Muscle of leg (tissue), 11 donors: ENCODE measurements around the gene FGF14. TPM values are rescaled to one million over a fixed set of nuclear protein-coding genes. Genes with fewer than 3 reads are reported as not detected.
"Not testable (repeated sequence)": the region's sequence is repeated elsewhere in the genome, so short reads cannot be mapped to it uniquely, and the experiment has no call there.

ENCODE experiments used
- DNase-seq: peaks from one replicate; pipeline ENCODE4 v3.0.0; 2013
- H3K27ac ChIP-seq: one replicate; pipeline ENCODE4 v1.5.1; 2013; ENCODE audit warnings: mild to moderate bottlenecking, low read length, control low read depth
- H3K27me3 ChIP-seq: one replicate; pipeline ENCODE4 v1.6.1; 2013; ENCODE audit warnings: low read length; ENCODE audit not compliant: control insufficient read depth, insufficient read depth
- H3K36me3 ChIP-seq: one replicate; pipeline ENCODE4 v1.6.1; 2013; ENCODE audit warnings: low read length; ENCODE audit not compliant: control insufficient read depth, insufficient read depth
- H3K4me1 ChIP-seq: one replicate; pipeline ENCODE4 v1.6.1; 2013; ENCODE audit warnings: low read length; ENCODE audit not compliant: control insufficient read depth, insufficient read depth
- H3K4me3 ChIP-seq: one replicate; pipeline ENCODE4 v1.5.1; 2013; ENCODE audit warnings: low read length, control low read depth
- H3K9me3 ChIP-seq: replicated peaks from 2 replicates; pipeline ENCODE4 v1.6.1; 2013; ENCODE audit warnings: low read depth, low read length; ENCODE audit not compliant: control insufficient read depth
- WGBS: methylation state at CpG from one replicate; pipeline ENCODE4 v1.1.5; 2013; ENCODE audit warnings: missing lambda C conversion rate; ENCODE audit not compliant: insufficient coverage; 5-methylcytosine and 5-hydroxymethylcytosine counted together
- polyA plus RNA-seq, 8 donors: library from polyadenylated mRNA; unstranded; fragments of 120-200 nt; gene quantifications; one replicate each; pipeline versions ENCODE4 v1.2.1 to v1.2.3, GENCODE V29; 2013; ENCODE audit warnings: inconsistent platforms in 1 of 8, low replicate concordance in 1 of 8; ENCODE audit not compliant: insufficient read length in 8 of 8, insufficient read depth in 1 of 8
- total RNA-seq: library from RNA; stranded (reverse); fragments of 120-200 nt; gene quantifications from one replicate; pipeline ENCODE4 v1.2.4, GENCODE V29; 2013

Gene FGF14
- total and polyA plus RNA-seq, 9 donors = 0.09 to 2.1 (median 0.83) TPM

DNA sequence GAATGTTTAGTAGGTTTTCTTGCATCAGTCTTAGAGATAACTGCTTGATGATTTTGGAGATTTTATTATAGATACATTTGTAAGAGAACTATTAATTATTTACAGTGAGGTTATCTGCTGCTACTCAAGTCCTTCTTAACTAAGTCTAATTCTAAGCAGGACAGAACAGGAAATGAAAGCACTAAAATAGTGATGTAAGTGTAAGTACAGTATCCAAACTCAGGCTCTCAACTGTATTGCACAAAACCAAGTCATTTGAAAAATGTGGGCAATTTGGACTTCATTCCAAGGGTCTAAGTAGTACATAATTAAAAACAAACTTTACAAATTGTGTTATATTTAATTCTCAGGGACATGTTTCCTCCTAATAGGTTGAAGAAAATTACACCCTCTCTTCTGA is 532.3 kb downstream of the FGF14 start:
- no peak for DNase-seq
- no peak overlapping the region for H3K27ac ChIP-seq
- H3K4me3 ChIP-seq = no peak overlapping the region
- no peaks in the 10 kb centered on the region for H3K9me3 ChIP-seq
- no peaks in the 10 kb centered on the region for H3K36me3 ChIP-seq
- no peaks in the 10 kb centered on the region for H3K4me1 ChIP-seq
- H3K27me3 ChIP-seq = no peaks in the 10 kb centered on the region

GRCh38 chr13:101868585-101869469 is 533.0 kb downstream of the FGF14 start:
- Histone ChIP-seq H3K36me3 (no peaks in the 10 kb centered on the region), H3K27me3 (no peaks in the 10 kb centered on the region), H3K4me3 (no peak overlapping the region), H3K9me3 (no peaks in the 10 kb centered on the region), H3K4me1 (no peaks in the 10 kb centered on the region), H3K27ac (no peak overlapping the region)
- no peak for DNase-seq
- WGBS = 67% methylated on average over 5 of the region's 12 CpGs

DNA sequence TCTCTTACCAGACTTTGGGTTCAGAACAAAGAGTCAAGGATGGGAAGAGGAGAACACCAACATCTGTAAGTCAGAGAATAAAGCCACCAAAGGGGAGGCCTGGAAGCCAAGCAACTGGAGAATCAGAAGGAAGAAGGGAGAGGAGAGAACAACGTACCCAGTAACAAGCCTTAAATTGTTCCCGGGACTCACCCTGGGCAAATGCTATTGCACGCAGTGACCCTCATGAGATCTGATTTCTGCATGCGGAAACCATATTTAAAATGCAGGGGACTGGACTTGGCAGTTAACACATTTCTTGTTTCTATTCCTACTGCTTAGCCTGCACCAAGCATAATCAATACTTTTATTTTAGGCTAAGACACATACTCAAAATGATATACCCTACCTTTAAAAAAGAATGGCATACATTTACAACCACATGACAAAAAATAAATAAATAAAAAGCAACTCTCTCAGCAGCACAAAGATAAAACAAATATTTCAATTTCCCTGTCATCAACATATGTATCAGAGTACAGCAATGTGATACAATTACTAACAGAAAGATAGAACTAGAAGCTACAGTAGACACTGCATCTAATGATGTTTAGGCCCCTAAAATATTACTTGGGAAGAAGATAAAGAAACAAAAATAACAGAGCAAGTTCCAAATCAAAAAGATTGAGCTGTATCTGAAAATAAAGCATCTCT is 534.8 kb downstream of the FGF14 start:
- no peak overlapping the region for H3K4me3 ChIP-seq
- H3K9me3 ChIP-seq = no peaks in the 10 kb centered on the region
- no peak overlapping the region for H3K27ac ChIP-seq
- H3K4me1 ChIP-seq = no peaks in the 10 kb centered on the region
- no peaks in the 10 kb centered on the region for H3K27me3 ChIP-seq
- no peak for DNase-seq
- H3K36me3 ChIP-seq = no peaks in the 10 kb centered on the region
- WGBS = 90% methylated on average over 3 of the region's 4 CpGs

GRCh38 chr13:101858860-101859259 is 543.0 kb downstream of the FGF14 start:
- no peaks in the 10 kb centered on the region for H3K36me3 ChIP-seq
- no peak for DNase-seq
- no peaks in the 10 kb centered on the region for H3K4me1 ChIP-seq
- no peak overlapping the region for H3K27ac ChIP-seq
- WGBS = 75% methylated on average over 2 of the region's 5 CpGs
- no peak overlapping the region for H3K4me3 ChIP-seq
- H3K9me3 ChIP-seq = no peaks in the 10 kb centered on the region
- no peaks in the 10 kb centered on the region for H3K27me3 ChIP-seq

GRCh38 chr13:101846701-101847100 is 555.1 kb downstream of the FGF14 start:
- DNase-seq = no peak
- Histone ChIP-seq H3K27me3 (no peaks in the 10 kb centered on the region), H3K9me3 (no peaks in the 10 kb centered on the region), H3K4me3 (no peak overlapping the region), H3K36me3 (no peaks in the 10 kb centered on the region), H3K4me1 (no peaks in the 10 kb centered on the region), H3K27ac (no peak overlapping the region)
- 100% methylated on average over 3 of the region's 4 CpGs for WGBS

DNA sequence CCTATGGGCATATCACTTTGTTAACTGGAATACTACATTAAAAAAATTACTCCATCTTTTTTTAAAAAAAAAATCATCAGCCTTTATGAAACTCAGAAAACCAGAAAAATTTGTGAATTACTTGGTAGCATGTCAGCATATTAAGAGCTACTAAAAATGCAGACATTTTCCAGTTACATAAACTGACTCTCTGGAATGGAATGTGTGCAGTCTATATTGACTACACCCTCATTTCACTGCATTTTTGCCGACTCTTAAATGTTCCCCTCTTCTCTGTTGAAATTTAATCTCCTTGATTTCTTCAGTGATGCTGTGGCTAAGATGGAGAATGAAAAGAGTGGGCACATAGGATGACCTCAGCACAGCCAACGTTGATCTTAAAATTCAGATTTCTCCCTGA is 555.6 kb downstream of the FGF14 start:
- no peak for DNase-seq
- Histone ChIP-seq H3K4me1 (no peaks in the 10 kb centered on the region), H3K27ac (no peak overlapping the region), H3K27me3 (no peaks in the 10 kb centered on the region), H3K9me3 (no peaks in the 10 kb centered on the region), H3K4me3 (no peak overlapping the region), H3K36me3 (no peaks in the 10 kb centered on the region)
- no CpG with 5 or more reads among the region's 2 CpGs for whole genome bisulfite sequencing

DNA sequence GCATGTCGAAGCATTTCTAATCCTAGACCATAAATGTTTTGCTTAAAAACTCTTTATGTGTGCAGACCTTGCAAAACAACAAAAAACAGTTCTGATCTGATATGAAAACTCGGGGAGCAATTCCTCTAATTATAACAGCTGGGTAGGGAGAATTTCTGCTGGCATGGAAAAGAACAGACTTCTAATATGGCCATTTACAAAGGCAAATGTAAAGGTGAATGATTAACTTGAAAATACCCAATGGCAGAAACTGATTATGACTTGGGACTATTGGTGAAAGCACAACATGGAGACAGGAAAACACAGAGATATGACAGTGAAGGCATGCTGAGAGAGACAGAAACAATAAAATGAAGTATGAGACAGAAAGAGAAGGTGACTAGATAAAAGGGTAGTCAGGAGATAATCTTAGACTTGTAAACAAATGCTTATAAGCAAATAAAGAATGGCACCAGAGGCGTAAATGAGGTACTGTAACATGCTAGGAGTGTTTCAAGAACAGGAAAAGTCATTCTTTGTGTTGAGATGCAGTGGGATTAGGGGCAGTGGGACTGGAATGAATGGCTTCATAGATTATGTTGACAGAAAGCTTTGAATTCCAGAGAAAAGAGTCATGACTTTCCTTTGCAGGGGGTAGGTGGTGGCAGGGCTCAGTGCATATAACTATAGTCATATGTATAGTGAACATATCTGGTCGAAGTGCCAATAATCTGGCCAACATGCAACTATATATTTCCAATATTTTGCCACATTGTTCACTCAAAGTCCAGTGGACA is 556.4 kb downstream of the FGF14 start:
- WGBS = 14% methylated on average over 1 of the region's 4 CpGs
- DNase-seq = no peak
- Histone ChIP-seq H3K27me3 (no peaks in the 10 kb centered on the region), H3K9me3 (no peaks in the 10 kb centered on the region), H3K4me3 (no peak overlapping the region), H3K27ac (no peak overlapping the region), H3K4me1 (no peaks in the 10 kb centered on the region), H3K36me3 (no peaks in the 10 kb centered on the region)

GRCh38 chr13:101841698-101842097 is 560.1 kb downstream of the FGF14 start:
- no peak for DNase-seq
- no peaks in the 10 kb centered on the region for H3K4me1 ChIP-seq
- no peaks in the 10 kb centered on the region for H3K9me3 ChIP-seq
- 60% methylated on average over 1 of the region's 3 CpGs for WGBS
- H3K27me3 ChIP-seq = no peaks in the 10 kb centered on the region
- H3K27ac ChIP-seq = no peak overlapping the region
- no peak overlapping the region for H3K4me3 ChIP-seq
- H3K36me3 ChIP-seq = no peaks in the 10 kb centered on the region

DNA sequence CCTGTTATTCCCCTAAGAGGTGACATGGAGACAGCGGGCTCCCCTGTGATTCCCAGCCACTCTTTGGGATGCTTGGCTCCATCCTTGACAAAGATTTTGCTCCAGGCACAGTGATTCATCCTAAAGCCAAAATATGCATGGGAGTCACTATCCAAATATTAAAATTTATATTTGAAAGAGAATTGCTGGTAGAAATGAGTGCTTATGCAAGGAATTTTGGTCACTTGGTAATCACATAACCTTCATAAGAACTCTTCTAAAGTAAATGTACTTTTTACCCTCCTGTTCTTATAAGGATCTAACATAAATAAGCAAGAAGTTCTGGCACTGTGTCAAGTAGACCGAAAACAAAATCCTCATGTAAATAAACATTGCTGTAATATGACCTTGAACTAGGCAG is 563.5 kb downstream of the FGF14 start:
- H3K27ac ChIP-seq = no peak overlapping the region
- H3K4me1 ChIP-seq = no peaks in the 10 kb centered on the region
- 100% methylated on average over 1 of the region's 2 CpGs for WGBS
- H3K9me3 ChIP-seq = no peaks in the 10 kb centered on the region
- no peak overlapping the region for H3K4me3 ChIP-seq
- DNase-seq = no peak
- no peaks in the 10 kb centered on the region for H3K27me3 ChIP-seq
- no peaks in the 10 kb centered on the region for H3K36me3 ChIP-seq

- DNase-seq, H3K4me3 ChIP-seq, H3K27ac ChIP-seq, H3K36me3 ChIP-seq, H3K9me3 ChIP-seq, H3K4me1 ChIP-seq, H3K27me3 ChIP-seq: not testable (repeated sequence)
- 76% methylated on average over 4 of the region's 4 CpGs for WGBS
Measured at GRCh38 chr13:101837778-101838177, 564.1 kb downstream of the FGF14 start.
